ENCODE measurements around the gene OTUB1.

The OTUB1 gene

GRCh38 chr11:64032050-64032449 lies 45.8 kb downstream of the OTUB1 start:
- DNase-seq (ENCODE audit: low spot score) = no peak
- no peaks in the 10 kb centered on the region for H3K4me1 Mint-ChIP-seq (ENCODE audit: low read depth)
- no peaks in the 10 kb centered on the region for H3K9me3 Mint-ChIP-seq
- no peak overlapping the region for H3K4me3 Mint-ChIP-seq
- H3K27ac Mint-ChIP-seq = no peak overlapping the region
- H3K27me3 Mint-ChIP-seq (ENCODE audit: low read depth) = peaks cover 24% of the 10 kb centered on the region
- peaks cover 2% of the 10 kb centered on the region for H3K36me3 Mint-ChIP-seq (ENCODE audit: low read depth)

GRCh38 chr11:64034411-64034811 lies 48.2 kb downstream of the OTUB1 start:
- no peak for DNase-seq (ENCODE audit: low spot score)
- H3K36me3 Mint-ChIP-seq (ENCODE audit: low read depth) = peaks cover 2% of the 10 kb centered on the region
- H3K4me3 Mint-ChIP-seq = no peak overlapping the region
- H3K4me1 Mint-ChIP-seq (ENCODE audit: low read depth) = no peaks in the 10 kb centered on the region
- H3K27me3 Mint-ChIP-seq (ENCODE audit: low read depth) = peaks cover 23% of the 10 kb centered on the region
- no peak overlapping the region for H3K27ac Mint-ChIP-seq
- no peaks in the 10 kb centered on the region for H3K9me3 Mint-ChIP-seq

GRCh38 chr11:64035081-64035524 lies 48.9 kb downstream of the OTUB1 start:
- H3K27me3 Mint-ChIP-seq (ENCODE audit: low read depth) = peaks cover 23% of the 10 kb centered on the region
- DNase-seq (ENCODE audit: low spot score) = no peak
- no peak overlapping the region for H3K27ac Mint-ChIP-seq
- peaks cover 2% of the 10 kb centered on the region for H3K36me3 Mint-ChIP-seq (ENCODE audit: low read depth)
- H3K9me3 Mint-ChIP-seq = no peaks in the 10 kb centered on the region
- no peaks in the 10 kb centered on the region for H3K4me1 Mint-ChIP-seq (ENCODE audit: low read depth)
- H3K4me3 Mint-ChIP-seq = peak overlapping the region; percentile 26

GRCh38 chr11:64035576-64035975 lies 49.3 kb downstream of the OTUB1 start, which contains the start of gene FLRT1:
Gene FLRT1 (plus strand): TSS chr11:64035931. CDS start chr11:64116268, 80,337 bp downstream.
- H3K27me3 Mint-ChIP-seq (ENCODE audit: low read depth) = peaks cover 23% of the 10 kb centered on the region
- H3K27ac Mint-ChIP-seq = no peak within 1 kb of the TSS

GRCh38 chr11:64036087-64037026 lies 50.1 kb downstream of the OTUB1 start:
- H3K4me1 Mint-ChIP-seq (ENCODE audit: low read depth) = no peaks in the 10 kb centered on the region
- H3K36me3 Mint-ChIP-seq (ENCODE audit: low read depth) = peaks cover 2% of the 10 kb centered on the region
- H3K27me3 Mint-ChIP-seq (ENCODE audit: low read depth) = peaks cover 23% of the 10 kb centered on the region
- no peak overlapping the region for H3K27ac Mint-ChIP-seq
- no peaks in the 10 kb centered on the region for H3K9me3 Mint-ChIP-seq
- no peak overlapping the region for H3K4me3 Mint-ChIP-seq
- DNase-seq (ENCODE audit: low spot score) = no peak

More at GRCh38 chr11:64035576-64035975, 49.3 kb downstream of the OTUB1 start, which contains the start of gene FLRT1:
- peaks cover 2% of the 10 kb centered on the region for H3K36me3 Mint-ChIP-seq (ENCODE audit: low read depth)
- peak within 1 kb of the TSS; percentile 26 for H3K4me3 Mint-ChIP-seq
- H3K4me1 Mint-ChIP-seq (ENCODE audit: low read depth) = no peaks in the 10 kb centered on the region
- H3K9me3 Mint-ChIP-seq = no peaks in the 10 kb centered on the region
- no peak for DNase-seq (ENCODE audit: low spot score)

GRCh38 chr11:64037027-64037634 lies 50.9 kb downstream of the OTUB1 start:
- Mint-ChIP-seq H3K27ac (no peak overlapping the region), H3K36me3 (ENCODE audit: low read depth) (peaks cover 2% of the 10 kb centered on the region), H3K9me3 (no peaks in the 10 kb centered on the region), H3K4me1 (ENCODE audit: low read depth) (no peaks in the 10 kb centered on the region), H3K4me3 (no peak overlapping the region), H3K27me3 (ENCODE audit: low read depth) (peaks cover 23% of the 10 kb centered on the region)
- DNase-seq (ENCODE audit: low spot score) = no peak

- Mint-ChIP-seq H3K27me3 (ENCODE audit: low read depth) (peaks cover 23% of the 10 kb centered on the region), H3K4me1 (ENCODE audit: low read depth) (no peaks in the 10 kb centered on the region), H3K27ac (no peak overlapping the region), H3K4me3 (no peak overlapping the region), H3K9me3 (no peaks in the 10 kb centered on the region), H3K36me3 (ENCODE audit: low read depth) (peaks cover 2% of the 10 kb centered on the region)
- DNase-seq (ENCODE audit: low spot score) = no peak
Measured at GRCh38 chr11:64038500-64038899, 52.3 kb downstream of the OTUB1 start.

GRCh38 chr11:64039012-64039665 lies 52.9 kb downstream of the OTUB1 start:
- no peaks in the 10 kb centered on the region for H3K9me3 Mint-ChIP-seq
- no peak for DNase-seq (ENCODE audit: low spot score)
- H3K4me1 Mint-ChIP-seq (ENCODE audit: low read depth) = no peaks in the 10 kb centered on the region
- peaks cover 18% of the 10 kb centered on the region for H3K27me3 Mint-ChIP-seq (ENCODE audit: low read depth)
- H3K27ac Mint-ChIP-seq = no peak overlapping the region
- H3K36me3 Mint-ChIP-seq (ENCODE audit: low read depth) = peaks cover 2% of the 10 kb centered on the region
- H3K4me3 Mint-ChIP-seq = no peak overlapping the region

GRCh38 chr11:64040684-64041322 lies 54.6 kb downstream of the OTUB1 start:
- no peak overlapping the region for H3K27ac Mint-ChIP-seq
- no peaks in the 10 kb centered on the region for H3K9me3 Mint-ChIP-seq
- DNase-seq (ENCODE audit: low spot score) = no peak
- no peak overlapping the region for H3K4me3 Mint-ChIP-seq
- H3K27me3 Mint-ChIP-seq (ENCODE audit: low read depth) = peaks cover 6% of the 10 kb centered on the region
- H3K36me3 Mint-ChIP-seq (ENCODE audit: low read depth) = no peaks in the 10 kb centered on the region
- no peaks in the 10 kb centered on the region for H3K4me1 Mint-ChIP-seq (ENCODE audit: low read depth)

GRCh38 chr11:64041846-64042245 lies 55.6 kb downstream of the OTUB1 start:
- Mint-ChIP-seq H3K9me3 (no peaks in the 10 kb centered on the region), H3K4me1 (ENCODE audit: low read depth) (no peaks in the 10 kb centered on the region), H3K4me3 (no peak overlapping the region), H3K27ac (no peak overlapping the region), H3K36me3 (ENCODE audit: low read depth) (no peaks in the 10 kb centered on the region), H3K27me3 (ENCODE audit: low read depth) (peaks cover 6% of the 10 kb centered on the region)
- no peak for DNase-seq (ENCODE audit: low spot score)

GRCh38 chr11:64042301-64042700 lies 56.1 kb downstream of the OTUB1 start:
- Mint-ChIP-seq H3K27ac (no peak overlapping the region), H3K27me3 (ENCODE audit: low read depth) (peaks cover 5% of the 10 kb centered on the region), H3K9me3 (no peaks in the 10 kb centered on the region), H3K4me1 (ENCODE audit: low read depth) (no peaks in the 10 kb centered on the region), H3K36me3 (ENCODE audit: low read depth) (no peaks in the 10 kb centered on the region), H3K4me3 (no peak overlapping the region)
- DNase-seq (ENCODE audit: low spot score) = no peak

- no peaks in the 10 kb centered on the region for H3K36me3 Mint-ChIP-seq (ENCODE audit: low read depth)
- no peaks in the 10 kb centered on the region for H3K9me3 Mint-ChIP-seq
- DNase-seq (ENCODE audit: low spot score) = no peak
- H3K27ac Mint-ChIP-seq = no peak overlapping the region
- no peaks in the 10 kb centered on the region for H3K4me1 Mint-ChIP-seq (ENCODE audit: low read depth)
- H3K27me3 Mint-ChIP-seq (ENCODE audit: low read depth) = no peaks in the 10 kb centered on the region
- no peak overlapping the region for H3K4me3 Mint-ChIP-seq
Measured at GRCh38 chr11:64043545-64043944, 57.3 kb downstream of the OTUB1 start.

GRCh38 chr11:64044730-64045393 lies 58.6 kb downstream of the OTUB1 start:
- Mint-ChIP-seq H3K36me3 (ENCODE audit: low read depth) (no peaks in the 10 kb centered on the region), H3K27ac (no peak overlapping the region), H3K9me3 (no peaks in the 10 kb centered on the region), H3K4me3 (no peak overlapping the region), H3K4me1 (ENCODE audit: low read depth) (no peaks in the 10 kb centered on the region), H3K27me3 (ENCODE audit: low read depth) (no peaks in the 10 kb centered on the region)
- no peak for DNase-seq (ENCODE audit: low spot score)
